Muscle of leg (tissue), 11 donors: ENCODE results near the gene G3BP1. TPM values are rescaled to one million over a fixed set of nuclear protein-coding genes. Genes with fewer than 3 reads are reported as not detected.

Experiments used
- DNase-seq: peaks from one replicate; pipeline ENCODE4 v3.0.0; 2013
- H3K27ac ChIP-seq: one replicate; pipeline ENCODE4 v1.5.1; 2013; ENCODE audit warnings: mild to moderate bottlenecking, low read length, control low read depth
- H3K27me3 ChIP-seq: one replicate; pipeline ENCODE4 v1.6.1; 2013; ENCODE audit warnings: low read length; ENCODE audit not compliant: control insufficient read depth, insufficient read depth
- H3K36me3 ChIP-seq: one replicate; pipeline ENCODE4 v1.6.1; 2013; ENCODE audit warnings: low read length; ENCODE audit not compliant: control insufficient read depth, insufficient read depth
- H3K4me1 ChIP-seq: one replicate; pipeline ENCODE4 v1.6.1; 2013; ENCODE audit warnings: low read length; ENCODE audit not compliant: control insufficient read depth, insufficient read depth
- H3K4me3 ChIP-seq: one replicate; pipeline ENCODE4 v1.5.1; 2013; ENCODE audit warnings: low read length, control low read depth
- H3K9me3 ChIP-seq: replicated peaks from 2 replicates; pipeline ENCODE4 v1.6.1; 2013; ENCODE audit warnings: low read depth, low read length; ENCODE audit not compliant: control insufficient read depth
- WGBS: methylation state at CpG from one replicate; pipeline ENCODE4 v1.1.5; 2013; ENCODE audit warnings: missing lambda C conversion rate; ENCODE audit not compliant: insufficient coverage; 5-methylcytosine and 5-hydroxymethylcytosine counted together
- polyA plus RNA-seq, 8 donors: library from polyadenylated mRNA; unstranded; fragments of 120-200 nt; gene quantifications; one replicate each; pipeline versions ENCODE4 v1.2.1 to v1.2.3, GENCODE V29; 2013; ENCODE audit warnings: inconsistent platforms in 1 of 8, low replicate concordance in 1 of 8; ENCODE audit not compliant: insufficient read length in 8 of 8, insufficient read depth in 1 of 8
- total RNA-seq: library from RNA; stranded (reverse); fragments of 120-200 nt; gene quantifications from one replicate; pipeline ENCODE4 v1.2.4, GENCODE V29; 2013

The G3BP1 gene
- total and polyA plus RNA-seq, 9 donors, result 69.6 to 122 (median 94.4) TPM

DNA sequence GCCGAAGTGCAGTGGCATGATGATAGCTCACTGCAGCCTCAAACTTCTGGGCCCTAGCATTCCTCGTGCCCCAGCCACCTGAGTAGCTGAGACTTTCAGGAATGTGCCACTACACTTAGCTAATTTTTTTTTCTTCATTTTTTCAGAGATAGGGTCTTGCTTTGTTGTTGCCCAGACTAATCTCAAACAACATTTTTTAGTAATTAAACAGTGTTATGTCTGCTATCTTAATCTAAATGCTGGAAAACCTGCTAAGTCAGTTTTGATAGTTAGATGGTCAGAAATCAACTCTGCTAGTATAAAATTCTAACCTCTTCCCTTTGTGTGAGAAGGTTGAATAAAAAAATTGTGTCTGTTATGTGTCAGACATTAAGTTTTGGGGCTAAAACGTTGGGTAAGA is 12.4 kb downstream of the G3BP1 start:
- H3K27me3 ChIP-seq, result no peaks in the 10 kb centered on the region
- peaks cover 14% of the 10 kb centered on the region for H3K36me3 ChIP-seq
- WGBS, result no CpG with 5 or more reads among the region's 3 CpGs
- H3K9me3 ChIP-seq, result no peaks in the 10 kb centered on the region
- no peak overlapping the region for H3K27ac ChIP-seq
- no peaks in the 10 kb centered on the region for H3K4me1 ChIP-seq
- no peak for DNase-seq
- H3K4me3 ChIP-seq, result no peak overlapping the region

DNA sequence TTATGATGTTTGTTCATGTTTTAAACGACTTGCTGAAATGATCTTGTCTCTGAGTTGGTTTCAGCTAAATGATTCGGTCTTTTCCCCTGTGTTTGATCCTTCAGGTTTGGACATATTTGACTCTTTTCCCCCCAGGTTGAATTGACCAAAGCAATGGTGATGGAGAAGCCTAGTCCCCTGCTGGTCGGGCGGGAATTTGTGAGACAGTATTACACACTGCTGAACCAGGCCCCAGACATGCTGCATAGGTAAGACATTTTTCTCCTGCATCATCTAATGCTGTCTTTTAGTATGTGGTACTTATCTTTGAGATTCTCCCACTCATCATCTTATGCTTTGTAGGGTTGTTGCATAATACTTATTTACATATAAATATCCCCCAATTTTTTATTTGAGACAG is 14.7 kb downstream of the G3BP1 start:
- H3K27ac ChIP-seq, result no peak overlapping the region
- no peaks in the 10 kb centered on the region for H3K9me3 ChIP-seq
- no peak for DNase-seq
- no peaks in the 10 kb centered on the region for H3K27me3 ChIP-seq
- H3K4me1 ChIP-seq, result no peaks in the 10 kb centered on the region
- no peak overlapping the region for H3K4me3 ChIP-seq
- 82% methylated on average over 2 of the region's 4 CpGs for WGBS
- peaks cover 27% of the 10 kb centered on the region for H3K36me3 ChIP-seq

DNA sequence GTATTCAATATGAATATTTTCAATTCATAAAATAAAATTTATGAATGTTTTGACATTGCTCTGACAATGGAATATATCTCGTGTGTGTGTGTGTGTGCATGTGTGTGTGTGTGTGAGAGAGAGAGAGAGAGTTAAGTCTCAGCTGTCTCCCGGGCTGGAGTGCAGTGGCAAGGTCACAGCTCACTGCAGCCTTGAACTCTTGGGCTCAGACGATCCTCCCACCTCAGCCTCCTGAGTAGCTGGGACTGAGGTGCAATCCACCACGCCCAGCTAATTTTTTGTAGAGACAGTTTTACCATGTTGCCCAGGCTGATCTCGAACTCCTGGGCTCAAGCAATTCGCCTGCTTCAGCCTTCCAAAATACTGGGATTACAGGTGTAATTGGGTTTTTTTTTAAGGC is 16.1 kb downstream of the G3BP1 start:
- Histone ChIP-seq H3K4me3 (no peak overlapping the region), H3K4me1 (no peaks in the 10 kb centered on the region), H3K36me3 (peaks cover 33% of the 10 kb centered on the region), H3K27ac (no peak overlapping the region), H3K27me3 (no peaks in the 10 kb centered on the region), H3K9me3 (no peaks in the 10 kb centered on the region)
- 71% methylated on average over 1 of the region's 6 CpGs for WGBS
- no peak for DNase-seq

DNA sequence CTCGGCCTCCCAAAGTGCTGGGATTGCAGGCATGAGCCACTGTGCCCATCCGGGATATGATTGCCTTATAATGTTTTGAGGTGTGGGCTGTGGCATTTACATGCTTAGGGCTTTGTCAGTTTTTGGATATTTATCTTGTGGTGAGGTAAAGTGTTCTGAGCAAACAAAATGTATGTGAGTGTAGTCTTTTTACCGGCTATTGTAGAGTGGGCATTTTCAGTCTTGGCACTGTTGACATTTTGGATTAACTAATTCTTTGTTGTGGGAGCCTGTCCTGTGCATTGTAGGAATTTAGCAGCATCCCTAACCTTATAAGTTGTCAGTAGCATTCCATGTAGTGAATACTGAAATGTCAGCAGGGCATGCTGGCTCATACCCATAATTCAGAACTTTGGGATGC is 21.6 kb downstream of the G3BP1 start:
- no peak for DNase-seq
- 89% methylated on average over 3 of the region's 3 CpGs for WGBS

DNA sequence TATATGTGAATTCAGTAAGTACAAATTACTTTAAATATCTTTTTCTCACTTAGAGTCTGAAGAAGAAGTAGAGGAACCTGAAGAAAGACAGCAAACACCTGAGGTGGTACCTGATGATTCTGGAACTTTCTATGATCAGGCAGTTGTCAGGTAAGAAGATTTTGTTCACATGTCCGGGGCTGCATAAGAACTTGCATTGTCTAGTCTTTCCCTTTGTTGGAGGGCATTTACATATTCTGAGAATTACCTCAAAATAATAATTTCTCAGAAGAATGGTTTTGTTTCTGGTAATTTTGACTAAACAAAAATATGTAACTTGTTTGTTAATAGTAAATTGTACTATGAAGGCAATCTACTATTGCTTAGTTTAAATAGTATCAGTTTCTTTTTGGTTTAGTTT is 23.7 kb downstream of the G3BP1 start:
- H3K27ac ChIP-seq, result no peak overlapping the region
- no peaks in the 10 kb centered on the region for H3K9me3 ChIP-seq
- no peak overlapping the region for H3K4me3 ChIP-seq
- no peaks in the 10 kb centered on the region for H3K27me3 ChIP-seq
- WGBS, result no CpG with 5 or more reads among the region's 1 CpG
- H3K36me3 ChIP-seq, result peaks cover 56% of the 10 kb centered on the region
- H3K4me1 ChIP-seq, result no peaks in the 10 kb centered on the region
- no peak for DNase-seq

More for the DNA sequence above, 21.6 kb downstream of the G3BP1 start:
- no peaks in the 10 kb centered on the region for H3K4me1 ChIP-seq
- no peaks in the 10 kb centered on the region for H3K27me3 ChIP-seq
- no peak overlapping the region for H3K4me3 ChIP-seq
- no peaks in the 10 kb centered on the region for H3K9me3 ChIP-seq
- peaks cover 58% of the 10 kb centered on the region for H3K36me3 ChIP-seq
- no peak overlapping the region for H3K27ac ChIP-seq

DNA sequence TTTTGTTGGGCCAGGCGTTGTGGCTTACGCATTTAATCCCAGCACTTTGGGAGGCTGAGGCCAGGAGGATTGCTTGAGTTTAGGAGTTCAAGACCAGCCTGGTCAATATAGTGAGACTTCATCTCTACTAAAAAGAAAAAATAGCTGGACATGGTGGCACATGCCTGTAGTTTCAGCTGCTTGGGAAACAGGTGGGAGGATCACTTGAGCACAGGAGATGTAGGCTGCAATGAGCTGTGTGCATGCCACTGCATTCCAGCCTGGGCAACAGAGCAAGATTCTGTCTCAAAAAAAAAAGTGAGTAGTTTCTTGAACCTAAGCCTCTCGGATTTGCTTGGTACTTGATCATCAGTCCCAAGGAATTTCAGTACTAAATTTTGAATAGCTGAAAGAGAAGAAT is 26.9 kb downstream of the G3BP1 start:
- no peaks in the 10 kb centered on the region for H3K27me3 ChIP-seq
- peak; percentile 21 for DNase-seq
- H3K9me3 ChIP-seq, result no peaks in the 10 kb centered on the region
- no peak overlapping the region for H3K4me3 ChIP-seq
- no peaks in the 10 kb centered on the region for H3K4me1 ChIP-seq
- WGBS, result 75% methylated on average over 2 of the region's 3 CpGs
- H3K27ac ChIP-seq, result no peak overlapping the region
- H3K36me3 ChIP-seq, result peaks cover 52% of the 10 kb centered on the region

DNA sequence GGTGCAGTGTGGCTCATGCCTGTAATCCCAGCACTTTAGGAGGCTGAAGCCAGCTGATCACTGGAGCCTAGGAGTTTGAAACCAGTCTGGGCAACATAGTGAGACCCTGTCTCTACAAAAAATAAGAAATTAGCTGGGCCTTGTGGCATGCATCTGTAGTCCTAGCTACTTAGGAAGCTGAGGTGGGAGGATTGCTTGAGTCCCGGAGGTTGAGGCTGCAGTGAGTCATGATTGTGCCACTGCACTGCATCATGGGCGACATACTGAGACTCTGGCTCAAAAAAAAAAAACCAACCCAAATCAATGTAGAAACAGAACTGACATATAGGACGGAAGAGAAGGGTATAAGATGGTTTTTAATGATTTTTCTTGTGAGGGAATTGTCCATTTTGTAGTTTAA is 27.7 kb downstream of the G3BP1 start:
- Histone ChIP-seq H3K9me3 (no peaks in the 10 kb centered on the region), H3K27me3 (no peaks in the 10 kb centered on the region), H3K4me1 (no peaks in the 10 kb centered on the region), H3K36me3 (peaks cover 50% of the 10 kb centered on the region), H3K4me3 (no peak overlapping the region), H3K27ac (no peak overlapping the region)
- no CpG with 5 or more reads among the region's 3 CpGs for WGBS
- DNase-seq, result no peak

DNA sequence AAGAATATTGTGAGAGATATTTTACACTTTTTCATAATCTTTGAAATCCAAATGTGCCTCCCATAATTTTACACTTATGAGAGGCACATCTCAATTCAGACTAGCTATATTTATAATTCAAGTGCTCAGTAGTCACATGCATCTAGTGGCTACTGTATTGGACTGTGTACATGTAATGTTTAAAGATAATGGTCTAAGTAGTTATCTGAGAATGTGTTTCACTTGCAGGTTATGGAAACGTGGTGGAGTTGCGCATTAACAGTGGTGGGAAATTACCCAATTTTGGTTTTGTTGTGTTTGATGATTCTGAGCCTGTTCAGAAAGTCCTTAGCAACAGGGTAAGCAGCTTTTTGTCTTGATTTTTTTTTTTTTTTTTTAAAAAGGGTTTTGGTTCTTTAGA is 28.8 kb downstream of the G3BP1 start:
- H3K27ac ChIP-seq, result no peak overlapping the region

DNA sequence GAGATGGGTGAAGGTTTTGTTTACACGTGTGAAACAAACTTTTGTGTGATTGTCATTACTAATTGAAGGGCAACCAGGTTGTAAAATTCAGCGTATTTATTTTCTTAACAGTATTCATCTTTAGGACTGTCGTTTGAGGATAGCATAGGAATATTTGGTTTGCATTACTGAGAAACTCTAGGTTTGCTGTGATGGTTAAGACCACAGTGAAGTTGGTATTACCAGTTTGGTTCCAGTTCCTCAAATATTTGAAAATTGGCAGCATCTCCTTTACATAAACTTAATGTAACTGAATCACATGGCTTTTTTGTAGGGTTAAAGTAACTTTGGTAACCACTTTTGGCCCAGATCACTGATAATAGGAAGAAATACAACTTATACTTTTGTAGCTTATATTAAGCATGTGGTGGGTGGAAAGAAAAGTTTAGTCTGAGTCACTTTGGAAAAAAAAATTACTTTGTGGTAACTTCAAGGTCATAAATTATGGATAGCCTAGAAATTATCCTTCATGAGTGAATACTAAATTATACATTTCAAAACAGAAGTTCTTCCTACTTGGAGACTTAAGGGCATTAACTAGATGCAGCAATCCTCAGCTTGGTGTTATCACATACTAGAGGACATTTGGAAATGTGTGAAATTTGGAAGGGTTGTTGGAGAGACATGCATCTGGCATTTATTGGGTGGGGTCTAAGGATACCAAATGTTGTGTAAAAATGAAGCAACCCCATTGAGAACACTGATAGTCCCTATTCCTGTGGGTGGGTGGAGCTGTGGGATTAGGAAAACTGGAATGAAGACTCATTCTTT is 33.9 kb downstream of the G3BP1 start:
- Histone ChIP-seq H3K36me3 (peaks cover 31% of the 10 kb centered on the region), H3K27me3 (no peaks in the 10 kb centered on the region), H3K4me3 (no peak overlapping the region), H3K27ac (no peak overlapping the region), H3K9me3 (no peaks in the 10 kb centered on the region), H3K4me1 (no peaks in the 10 kb centered on the region)
- WGBS, result no CpG with 5 or more reads among the region's 3 CpGs
- no peak for DNase-seq

More for the DNA sequence above, 28.8 kb downstream of the G3BP1 start:
- Histone ChIP-seq H3K27me3 (no peaks in the 10 kb centered on the region), H3K9me3 (no peaks in the 10 kb centered on the region), H3K4me1 (no peaks in the 10 kb centered on the region), H3K4me3 (no peak overlapping the region), H3K36me3 (peaks cover 42% of the 10 kb centered on the region)
- 94% methylated on average over 2 of the region's 2 CpGs for WGBS
- no peak for DNase-seq

DNA sequence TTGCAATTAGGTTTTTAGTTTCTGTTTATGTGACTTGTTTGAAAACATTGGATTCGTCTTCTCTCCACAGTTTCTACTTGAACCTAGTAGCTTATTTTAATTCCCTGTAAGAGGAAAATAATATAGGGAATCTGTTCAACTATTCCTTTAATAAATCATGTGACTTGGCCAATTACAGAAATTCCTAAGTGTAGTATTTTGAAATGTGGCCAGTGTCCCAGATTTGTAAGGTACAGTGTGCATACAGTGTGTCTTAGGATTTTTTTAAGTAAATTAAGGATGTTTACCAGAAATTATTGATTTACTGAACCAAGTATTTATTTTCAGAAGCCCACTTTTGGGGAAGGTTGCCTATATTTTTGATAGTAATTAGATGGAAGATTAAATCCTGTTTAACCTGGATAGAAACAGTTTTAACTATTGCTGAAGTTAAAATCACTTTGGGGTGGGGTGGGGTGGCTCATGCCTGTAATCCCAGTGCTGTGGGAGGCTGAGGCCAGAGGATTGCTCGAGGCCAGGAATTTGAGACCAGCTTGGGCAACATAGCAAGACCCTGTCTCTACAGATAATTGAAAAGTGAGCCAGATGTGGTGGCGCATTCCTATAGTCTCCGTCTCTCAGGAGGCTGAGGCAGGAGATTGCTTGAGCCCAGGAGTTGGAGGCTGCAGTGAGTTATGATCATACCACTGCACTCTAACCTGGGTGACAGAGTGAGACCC is 36.9 kb downstream of the G3BP1 start:
- 90% methylated on average over 3 of the region's 4 CpGs for WGBS
- DNase-seq, result peak; percentile 35
- peaks cover 26% of the 10 kb centered on the region for H3K36me3 ChIP-seq

More for the DNA sequence above, 36.9 kb downstream of the G3BP1 start:
- no peaks in the 10 kb centered on the region for H3K9me3 ChIP-seq
- H3K27ac ChIP-seq, result no peak overlapping the region
- H3K27me3 ChIP-seq, result no peaks in the 10 kb centered on the region
- H3K4me1 ChIP-seq, result no peaks in the 10 kb centered on the region
- no peak overlapping the region for H3K4me3 ChIP-seq
